ENCODE results near the gene DMRT3. TPM values are rescaled to one million over a fixed set of nuclear protein-coding genes. Genes with fewer than 3 reads are reported as not detected.

Gene DMRT3
- total RNA-seq, 1 donor from 2014 or later, result 0.34 TPM

- TF ChIP-seq CTCF (IDR thresholded peaks at IDR 0.05; ENCODE audit: unreplicated experiment), result no peak
- no peak for DNase-seq (ENCODE audit: low spot score, unreplicated experiment)
- Mint-ChIP-seq H3K4me1 (ENCODE audit: low read depth) (peaks cover 3% of the 10 kb centered on the region), H3K4me3 (ENCODE audit: low read depth) (no peak overlapping the region), H3K27ac (no peak overlapping the region), H3K9me3 (ENCODE audit: low read depth) (no peaks in the 10 kb centered on the region), H3K27me3 (peaks cover 19% of the 10 kb centered on the region), H3K36me3 (ENCODE audit: insufficient read depth) (no peaks in the 10 kb centered on the region)
Observed at GRCh38 chr9:952546-952945, 23.9 kb upstream of the DMRT3 start.

GRCh38 chr9:959105-959504, 17.4 kb upstream of the DMRT3 start:
- Mint-ChIP-seq H3K27me3 (peaks cover 54% of the 10 kb centered on the region), H3K9me3 (ENCODE audit: low read depth) (no peaks in the 10 kb centered on the region), H3K27ac (no peak overlapping the region)

GRCh38 chr9:959914-960313, 16.5 kb upstream of the DMRT3 start:
- TF ChIP-seq CTCF (IDR thresholded peaks at IDR 0.05; ENCODE audit: unreplicated experiment), result no peak

More at GRCh38 chr9:959105-959504, 17.4 kb upstream of the DMRT3 start:
- TF ChIP-seq CTCF (IDR thresholded peaks at IDR 0.05; ENCODE audit: unreplicated experiment), result no peak
- Mint-ChIP-seq H3K4me3 (ENCODE audit: low read depth) (no peak overlapping the region), H3K36me3 (ENCODE audit: insufficient read depth) (no peaks in the 10 kb centered on the region), H3K4me1 (ENCODE audit: low read depth) (no peaks in the 10 kb centered on the region)
- DNase-seq (ENCODE audit: low spot score, unreplicated experiment), result no peak

GRCh38 chr9:962023-962422, 14.4 kb upstream of the DMRT3 start:
- H3K27ac Mint-ChIP-seq, result no peak overlapping the region
- H3K27me3 Mint-ChIP-seq, result peaks cover 79% of the 10 kb centered on the region
- H3K36me3 Mint-ChIP-seq (ENCODE audit: insufficient read depth), result no peaks in the 10 kb centered on the region
- no peak for TF ChIP-seq CTCF (IDR thresholded peaks at IDR 0.05; ENCODE audit: unreplicated experiment)
- no peak for DNase-seq (ENCODE audit: low spot score, unreplicated experiment)
- H3K9me3 Mint-ChIP-seq (ENCODE audit: low read depth), result no peaks in the 10 kb centered on the region
- H3K4me1 Mint-ChIP-seq (ENCODE audit: low read depth), result no peaks in the 10 kb centered on the region
- H3K4me3 Mint-ChIP-seq (ENCODE audit: low read depth), result no peak overlapping the region

More at GRCh38 chr9:959914-960313, 16.5 kb upstream of the DMRT3 start:
- no peak for DNase-seq (ENCODE audit: low spot score, unreplicated experiment)
- Mint-ChIP-seq H3K27me3 (peaks cover 62% of the 10 kb centered on the region), H3K4me1 (ENCODE audit: low read depth) (no peaks in the 10 kb centered on the region), H3K4me3 (ENCODE audit: low read depth) (no peak overlapping the region), H3K36me3 (ENCODE audit: insufficient read depth) (no peaks in the 10 kb centered on the region), H3K27ac (no peak overlapping the region), H3K9me3 (ENCODE audit: low read depth) (no peaks in the 10 kb centered on the region)

GRCh38 chr9:965497-965896, 11.0 kb upstream of the DMRT3 start:
- Mint-ChIP-seq H3K9me3 (ENCODE audit: low read depth) (no peaks in the 10 kb centered on the region), H3K27me3 (peaks cover 95% of the 10 kb centered on the region), H3K36me3 (ENCODE audit: insufficient read depth) (no peaks in the 10 kb centered on the region), H3K4me3 (ENCODE audit: low read depth) (no peak overlapping the region), H3K27ac (no peak overlapping the region), H3K4me1 (ENCODE audit: low read depth) (peaks cover 8% of the 10 kb centered on the region)
- no peak for DNase-seq (ENCODE audit: low spot score, unreplicated experiment)
- no peak for TF ChIP-seq CTCF (IDR thresholded peaks at IDR 0.05; ENCODE audit: unreplicated experiment)

All from progenitor cell of endocrine pancreas (in vitro differentiated cells).